H9 (cell line): ENCODE results near the gene MEP1B. TPM values are rescaled to one million over a fixed set of nuclear protein-coding genes. Genes with fewer than 3 reads are reported as not detected.

Experiments used
- DNase-seq: peaks from one replicate; pipeline ENCODE4 v3.0.0-alpha.2; 2017
- H2AFZ ChIP-seq: one replicate; pipeline ENCODE4 v1.6.1; 2013; ENCODE audit warnings: mild to moderate bottlenecking, low read length, control low read depth, moderate library complexity
- H2AK5ac ChIP-seq: 2 replicates; pipeline ENCODE4 v1.6.1; 2013; ENCODE audit warnings: low read length, control low read depth, mixed read lengths; ENCODE audit not compliant: insufficient read length
- H2BK120ac ChIP-seq: one replicate; pipeline ENCODE4 v1.6.1; 2013; ENCODE audit warnings: low read depth, mild to moderate bottlenecking, low read length, control low read depth, inconsistent platforms; ENCODE audit not compliant: poor library complexity, severe bottlenecking
- H2BK12ac ChIP-seq: 2 replicates; pipeline ENCODE4 v1.6.1; 2013; ENCODE audit warnings: low read length, control low read depth, mixed read lengths, low read depth; ENCODE audit not compliant: insufficient read length
- H2BK15ac ChIP-seq: 2 replicates; pipeline ENCODE4 v1.6.1; 2013; ENCODE audit warnings: low read depth, low read length, control low read depth
- H2BK20ac ChIP-seq: one replicate; pipeline ENCODE4 v1.6.1; 2013; ENCODE audit warnings: low read depth, mild to moderate bottlenecking, low read length, control low read depth, inconsistent platforms; ENCODE audit not compliant: poor library complexity, severe bottlenecking
- H2BK5ac ChIP-seq: 2 replicates; pipeline ENCODE4 v1.6.1; 2013; ENCODE audit warnings: low read length, control low read depth, mixed read lengths; ENCODE audit not compliant: insufficient read length
- H3K14ac ChIP-seq: 2 replicates; pipeline ENCODE4 v1.6.1; 2013; ENCODE audit warnings: low read length, control low read depth; ENCODE audit not compliant: insufficient read depth
- H3K18ac ChIP-seq: 2 replicates; pipeline ENCODE4 v1.6.1; 2013; ENCODE audit warnings: low read depth, mild to moderate bottlenecking, mixed read lengths, low read length, control low read depth; ENCODE audit not compliant: insufficient read length
- H3K23ac ChIP-seq: 2 replicates; pipeline ENCODE4 v1.6.1; 2013; ENCODE audit warnings: low read length, control low read depth, mixed read lengths, low read depth; ENCODE audit not compliant: insufficient read length
- H3K23me2 ChIP-seq: 2 replicates; pipeline ENCODE4 v1.6.1; 2013; ENCODE audit warnings: low read depth, mild to moderate bottlenecking, mixed read lengths, low read length, control low read depth; ENCODE audit not compliant: insufficient read length, poor library complexity, severe bottlenecking
- H3K27ac ChIP-seq: 2 replicates; pipeline ENCODE4 v1.5.1; 2013; ENCODE audit warnings: low read length, control low read depth, mixed read lengths, low read depth; ENCODE audit not compliant: insufficient read length
- H3K27me3 ChIP-seq: 2 replicates; pipeline ENCODE4 v1.6.1; 2013; ENCODE audit warnings: low read length, control low read depth, inconsistent platforms; ENCODE audit not compliant: insufficient read depth
- H3K4ac ChIP-seq: 2 replicates; pipeline ENCODE4 v1.6.1; 2013; ENCODE audit warnings: low read depth, mild to moderate bottlenecking, control low read depth, inconsistent platforms, low read length, moderate library complexity
- H3K4me1 ChIP-seq: 2 replicates; pipeline ENCODE4 v1.6.1; 2013; ENCODE audit warnings: low read length, control low read depth, inconsistent platforms; ENCODE audit not compliant: insufficient read depth
- H3K4me2 ChIP-seq: 2 replicates; pipeline ENCODE4 v1.6.1; 2013; ENCODE audit warnings: low read length, control low read depth, mixed read lengths; ENCODE audit not compliant: insufficient read length, insufficient read depth
- H3K56ac ChIP-seq: 2 replicates; pipeline ENCODE4 v1.6.1; 2013; ENCODE audit warnings: low read depth, mild to moderate bottlenecking, mixed read lengths, low read length, control low read depth; ENCODE audit not compliant: insufficient read length
- H3K79me1 ChIP-seq: 2 replicates; pipeline ENCODE4 v1.6.1; 2013; ENCODE audit warnings: low read depth, mild to moderate bottlenecking, moderate library complexity, low read length, control low read depth, inconsistent platforms; ENCODE audit not compliant: insufficient read depth, poor library complexity, severe bottlenecking
- H3K79me2 ChIP-seq: 2 replicates; pipeline ENCODE4 v1.6.1; 2013; ENCODE audit warnings: low read length, control low read depth, inconsistent platforms; ENCODE audit not compliant: insufficient read depth
- H3K9ac ChIP-seq: 2 replicates; pipeline ENCODE4 v1.6.1; 2013; ENCODE audit warnings: low read length, control low read depth, mixed read lengths; ENCODE audit not compliant: insufficient read length; ENCODE audit errors: extremely low read depth
- H3K9me3 ChIP-seq: one replicate; pipeline ENCODE4 v1.6.1; 2013; ENCODE audit warnings: low read depth, low read length, inconsistent platforms; ENCODE audit not compliant: control insufficient read depth
- H3T11ph ChIP-seq: one replicate; pipeline ENCODE4 v1.6.1; 2013; ENCODE audit warnings: mild to moderate bottlenecking, low read length, control low read depth, inconsistent platforms
- H4K20me1 ChIP-seq: one replicate; pipeline ENCODE4 v1.6.1; 2013; ENCODE audit not compliant: control insufficient read depth, insufficient read length, insufficient read depth
- H4K5ac ChIP-seq: 2 replicates; pipeline ENCODE4 v1.6.1; 2013; ENCODE audit warnings: low read depth, mild to moderate bottlenecking, mixed read lengths, low read length, control low read depth; ENCODE audit not compliant: insufficient read length
- H4K8ac ChIP-seq: replicated peaks from 2 replicates; pipeline ENCODE4 v1.6.1; 2013; ENCODE audit warnings: low read length, control low read depth, mixed read lengths, low read depth; ENCODE audit not compliant: insufficient read length
- H4K91ac ChIP-seq: 2 replicates; pipeline ENCODE4 v1.6.1; 2013; ENCODE audit warnings: low read depth, mild to moderate bottlenecking, moderate library complexity, mixed read lengths, low read length, control low read depth; ENCODE audit not compliant: insufficient read length
- H3K27ac Mint-ChIP-seq, 3 experiments: 2 replicates in 2 of 3; 3 replicates in 1 of 3; pipeline ENCODE4 v1.8.0; 2020 to 2021; ENCODE audit warnings: mixed read lengths in 3 of 3, mild to moderate bottlenecking in 1 of 3, moderate library complexity in 1 of 3
- H3K27me3 Mint-ChIP-seq: 2 replicates; pipeline ENCODE4 v1.8.0; 2021; ENCODE audit warnings: low read depth, mild to moderate bottlenecking, moderate library complexity, mixed read lengths
- H3K36me3 Mint-ChIP-seq, 3 experiments: 2 replicates in 2 of 3; 3 replicates in 1 of 3; pipeline ENCODE4 v1.8.0; 2020 to 2021; ENCODE audit warnings: low read depth in 3 of 3, mixed read lengths in 3 of 3; ENCODE audit not compliant: insufficient read depth in 1 of 3
- H3K4me1 Mint-ChIP-seq, 2 experiments: 2 replicates each; pipeline ENCODE4 v1.8.0; 2020; ENCODE audit warnings: mixed read lengths in 2 of 2
- H3K4me3 Mint-ChIP-seq, 2 experiments: 2 replicates in 1 of 2; 3 replicates in 1 of 2; pipeline ENCODE4 v1.8.0; 2020 to 2021; ENCODE audit warnings: mild to moderate bottlenecking in 2 of 2, mixed read lengths in 2 of 2, moderate library complexity in 1 of 2
- H3K9me3 Mint-ChIP-seq, 2 experiments: 2 replicates in 1 of 2; 3 replicates in 1 of 2; pipeline ENCODE4 v1.8.0; 2020; ENCODE audit warnings: mild to moderate bottlenecking in 2 of 2, mixed read lengths in 2 of 2, moderate library complexity in 1 of 2
- CTCF ChIP-seq: fragments of 200-600 bp; sonication (generic); conservative IDR thresholded peaks from 3 replicates; pipeline ENCODE4 v1.8.0; 2021; ENCODE audit warnings: antibody characterized with exemption, mild to moderate bottlenecking
- WGBS: extraction: QIAGEN DNeasy Blood & Tissue Kit; methylation state at CpG from one replicate; pipeline ENCODE4 v1.1.7; 2013; ENCODE audit warnings: missing lambda C conversion rate, low lambda C conversion rate, mixed read lengths; ENCODE audit not compliant: insufficient read length; ENCODE audit errors: extremely low coverage; 5-methylcytosine and 5-hydroxymethylcytosine counted together
- total RNA-seq: library from RNA; stranded (reverse); gene quantifications from 2 replicates; pipeline ENCODE4 v1.2.1, GENCODE V29; 2021

MEP1B gene
- total RNA-seq, 1 experiment from 2014 or later = not detected

GRCh38 chr18:32152705-32153448 is 37.0 kb upstream of the MEP1B start:
- H2BK20ac ChIP-seq = no peak overlapping the region
- no peaks in the 10 kb centered on the region for H4K20me1 ChIP-seq
- no peaks in the 10 kb centered on the region for H3K27me3 ChIP-seq
- H3K18ac ChIP-seq = no peak overlapping the region
- Mint-ChIP-seq H3K4me1 (peaks cover 4 to 5% of the 10 kb centered on the region in 2 experiments), H3K27me3 (no peaks in the 10 kb centered on the region), H3K4me3 (no peak overlapping the region), H3K27ac (no peak overlapping the region), H3K36me3 (no peaks in the 10 kb centered on the region; a peak in 1 of 7 replicates), H3K9me3 (peaks cover 0 to 3% of the 10 kb centered on the region in 2 experiments; a peak in 3 of 5 replicates)
- no peaks in the 10 kb centered on the region for H3K23me2 ChIP-seq
- no peaks in the 10 kb centered on the region for H3K4me1 ChIP-seq
- no peak for DNase-seq
- H3K79me1 ChIP-seq = no peaks in the 10 kb centered on the region
- H3K9me3 ChIP-seq = no peaks in the 10 kb centered on the region
- H2BK120ac ChIP-seq = no peak overlapping the region
- H3T11ph ChIP-seq = no peak overlapping the region
- H2BK15ac ChIP-seq = no peak overlapping the region
- H3K23ac ChIP-seq = no peak overlapping the region
- H3K14ac ChIP-seq = no peak overlapping the region
- no peak overlapping the region for H3K4ac ChIP-seq
- H2BK5ac ChIP-seq = no peak overlapping the region
- no peak overlapping the region for H3K9ac ChIP-seq
- no peak overlapping the region for H2AFZ ChIP-seq
- H4K8ac ChIP-seq = no peak overlapping the region
- H3K4me2 ChIP-seq = no peak overlapping the region
- no peak overlapping the region for H3K27ac ChIP-seq
- no peaks in the 10 kb centered on the region for H3K79me2 ChIP-seq
- H4K5ac ChIP-seq = no peak overlapping the region
- H2BK12ac ChIP-seq = no peak overlapping the region
- no peak overlapping the region for H3K56ac ChIP-seq
- no peak overlapping the region for H4K91ac ChIP-seq
- TF ChIP-seq CTCF = no peak
- no CpG with 5 or more reads among the region's 5 CpGs for WGBS
- no peak overlapping the region for H2AK5ac ChIP-seq
